Smooth muscle cell (in vitro differentiated cells): ENCODE measurements around the gene WWTR1. TPM values are rescaled to one million over a fixed set of nuclear protein-coding genes. Genes with fewer than 3 reads are reported as not detected.

Experiments
- DNase-seq: peaks from one replicate; lab custom pipeline; 2025; ENCODE audit not compliant: unreplicated experiment; lab: John Stamatoyannopoulos, UW
- H2AFZ ChIP-seq: fragments of 200-600 bp; sonication (generic); 2 replicates; pipeline ENCODE4 v1.6.0; 2016; ENCODE audit warnings: antibody characterized with exemption, low read depth, mild to moderate bottlenecking
- H3F3A ChIP-seq: fragments of 200-600 bp; sonication (generic); 2 replicates; pipeline ENCODE4 v1.6.0; 2017; ENCODE audit warnings: antibody characterized with exemption, low read depth
- H3K27ac ChIP-seq: fragments of 200-600 bp; sonication (generic); 2 replicates; pipeline ENCODE4 v1.5.1; 2016; ENCODE audit warnings: low read depth, mild to moderate bottlenecking
- H3K27me3 ChIP-seq: fragments of 200-600 bp; sonication (generic); 2 replicates; pipeline ENCODE4 v1.6.1; 2016; ENCODE audit warnings: low read depth, mild to moderate bottlenecking
- H3K36me3 ChIP-seq: fragments of 200-600 bp; sonication (generic); 2 replicates; pipeline ENCODE4 v1.5.1; 2016; ENCODE audit warnings: low read depth
- H3K4me1 ChIP-seq: fragments of 200-600 bp; sonication (generic); 2 replicates; pipeline ENCODE4 v1.5.1; 2016; ENCODE audit warnings: low read depth
- H3K4me2 ChIP-seq: fragments of 200-600 bp; sonication (generic); 2 replicates; pipeline ENCODE4 v1.6.0; 2016; ENCODE audit warnings: mild to moderate bottlenecking
- H3K4me3 ChIP-seq: fragments of 200-600 bp; sonication (generic); 2 replicates; pipeline ENCODE4 v1.5.1; 2016; ENCODE audit warnings: mild to moderate bottlenecking
- H3K79me2 ChIP-seq: fragments of 200-600 bp; sonication (generic); 2 replicates; pipeline ENCODE4 v1.6.0; 2016; ENCODE audit warnings: low read depth, mild to moderate bottlenecking
- H3K9ac ChIP-seq: fragments of 200-600 bp; sonication (generic); 2 replicates; pipeline ENCODE4 v1.6.0; 2016; ENCODE audit warnings: low read depth
- H3K9me3 ChIP-seq: fragments of 200-600 bp; sonication (generic); replicated peaks from 2 replicates; pipeline ENCODE4 v1.5.1; 2016; ENCODE audit warnings: low read depth
- H4K20me1 ChIP-seq: fragments of 200-600 bp; sonication (generic); 2 replicates; pipeline ENCODE4 v1.6.0; 2016; ENCODE audit warnings: low read depth
- CTCF ChIP-seq: fragments of 200-600 bp; sonication (generic); IDR thresholded peaks from 2 replicates; pipeline ENCODE4 v1.5.1; 2017; ENCODE audit warnings: borderline replicate concordance, mild to moderate bottlenecking, antibody characterized with exemption; ENCODE audit not compliant: insufficient read depth, poor library complexity, severe bottlenecking
- WGBS: methylation state at CpG from one replicate; pipeline ENCODE4 v1.1.7; 2016; ENCODE audit warnings: low lambda C conversion rate; 5-methylcytosine and 5-hydroxymethylcytosine counted together
- polyA plus RNA-seq: library from polyadenylated mRNA; unstranded; fragments of >200 nt; fragmentation: Nextera tagmentation; extraction: Ambion mirVana; gene quantifications from 2 replicates; pipeline ENCODE4 v1.2.1, GENCODE V29; 2016
- total RNA-seq: library from RNA; depleted of rRNA; stranded (reverse); fragments of >200 nt; gene quantifications from 2 replicates; pipeline ENCODE4 v1.2.3, GENCODE V29; 2014

Gene WWTR1
- total and polyA plus RNA-seq, 2 experiments from 2014 or later = 38.4 to 55.6 TPM

GRCh38 chr3:149600634-149601033, 57.2 kb downstream of the WWTR1 start:
- no peaks in the 10 kb centered on the region for H3K27me3 ChIP-seq
- no peak overlapping the region for H3K27ac ChIP-seq
- no peak for DNase-seq
- no peak for TF ChIP-seq CTCF
- peaks cover 80% of the 10 kb centered on the region for H4K20me1 ChIP-seq
- 97% methylated on average over 1 of the region's 1 CpG for WGBS
- H3K4me3 ChIP-seq = no peak overlapping the region
- H3K9ac ChIP-seq = no peak overlapping the region
- H3K79me2 ChIP-seq = peaks cover 95% of the 10 kb centered on the region
- H3K4me1 ChIP-seq = peaks cover 22% of the 10 kb centered on the region
- peaks cover 7% of the 10 kb centered on the region for H3F3A ChIP-seq
- no peak overlapping the region for H2AFZ ChIP-seq
- no peaks in the 10 kb centered on the region for H3K36me3 ChIP-seq
- H3K9me3 ChIP-seq = no peaks in the 10 kb centered on the region
- H3K4me2 ChIP-seq = no peak overlapping the region

- H2AFZ ChIP-seq = no peak overlapping the region
- no peak overlapping the region for H3K9ac ChIP-seq
- peaks cover 93% of the 10 kb centered on the region for H3K79me2 ChIP-seq
- H3K4me2 ChIP-seq = no peak overlapping the region
- WGBS = 98% methylated on average over 2 of the region's 2 CpGs
- H3K4me3 ChIP-seq = no peak overlapping the region
- peaks cover 73% of the 10 kb centered on the region for H4K20me1 ChIP-seq
- DNase-seq = no peak
- H3K27ac ChIP-seq = no peak overlapping the region
- H3K9me3 ChIP-seq = no peaks in the 10 kb centered on the region
- TF ChIP-seq CTCF = no peak
- no peaks in the 10 kb centered on the region for H3K36me3 ChIP-seq
- H3K27me3 ChIP-seq = no peaks in the 10 kb centered on the region
- no peaks in the 10 kb centered on the region for H3F3A ChIP-seq
- peaks cover 22% of the 10 kb centered on the region for H3K4me1 ChIP-seq
Observed at GRCh38 chr3:149599236-149599635, 58.6 kb downstream of the WWTR1 start.

GRCh38 chr3:149596134-149596770, 61.6 kb downstream of the WWTR1 start:
- Histone ChIP-seq H3K4me3 (no peak overlapping the region), H4K20me1 (peaks cover 75% of the 10 kb centered on the region), H3K79me2 (peaks cover 99% of the 10 kb centered on the region), H2AFZ (no peak overlapping the region), H3K27ac (no peak overlapping the region), H3K4me1 (peaks cover 18% of the 10 kb centered on the region), H3K36me3 (no peaks in the 10 kb centered on the region), H3K27me3 (no peaks in the 10 kb centered on the region), H3K9me3 (no peaks in the 10 kb centered on the region), H3K4me2 (no peak overlapping the region), H3K9ac (no peak overlapping the region), H3F3A (no peaks in the 10 kb centered on the region)
- no peak for DNase-seq
- WGBS = 98% methylated on average over 6 of the region's 6 CpGs
- TF ChIP-seq CTCF = no peak
